ENCODE data around the gene SETDB2.

SETDB2 gene

DNA sequence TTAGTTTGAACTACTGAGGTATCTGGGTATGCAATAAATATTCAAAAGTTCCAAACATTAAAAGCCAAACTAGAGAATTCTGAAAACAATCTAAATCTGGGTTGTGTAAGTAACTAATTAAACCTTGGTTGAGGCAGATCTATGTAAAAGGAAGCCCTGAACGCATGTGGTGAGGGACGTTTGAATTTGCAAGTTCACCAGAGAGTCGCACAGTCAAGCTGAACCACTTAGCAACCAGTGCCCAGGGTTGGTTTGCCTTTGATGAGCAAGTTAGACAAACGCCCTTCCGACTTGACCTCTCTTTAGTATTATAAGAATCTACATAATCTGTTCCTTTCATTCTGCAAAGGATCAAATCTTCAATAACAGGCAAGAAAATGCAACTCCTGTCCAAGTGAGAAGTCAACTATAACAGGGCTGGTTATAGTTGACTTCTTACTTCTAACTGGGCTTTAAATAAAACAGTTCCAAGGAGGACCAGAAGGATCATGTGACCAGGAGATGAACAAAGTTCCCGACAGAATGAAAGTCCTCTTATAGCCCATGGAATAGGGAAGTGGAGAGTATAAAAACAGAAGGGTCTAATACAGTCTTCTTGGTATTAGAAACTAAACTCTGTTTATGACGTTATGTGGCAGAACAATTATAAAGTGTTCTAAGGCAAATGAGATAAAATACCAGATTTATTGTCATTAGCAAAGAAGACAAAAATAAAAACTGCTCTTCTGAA lies 92.2 kb downstream of the SETDB2 start:
- POLR2A ChIA-PET (ENCODE audit: low non-redundant PET) = no interaction called here
- CTCF ChIA-PET = no interaction called here
- DNase-seq (ENCODE audit: low spot score) = no peak
- no peak overlapping the region for H3K27ac ChIP-seq
- TF ChIP-seq, protein P1, sequence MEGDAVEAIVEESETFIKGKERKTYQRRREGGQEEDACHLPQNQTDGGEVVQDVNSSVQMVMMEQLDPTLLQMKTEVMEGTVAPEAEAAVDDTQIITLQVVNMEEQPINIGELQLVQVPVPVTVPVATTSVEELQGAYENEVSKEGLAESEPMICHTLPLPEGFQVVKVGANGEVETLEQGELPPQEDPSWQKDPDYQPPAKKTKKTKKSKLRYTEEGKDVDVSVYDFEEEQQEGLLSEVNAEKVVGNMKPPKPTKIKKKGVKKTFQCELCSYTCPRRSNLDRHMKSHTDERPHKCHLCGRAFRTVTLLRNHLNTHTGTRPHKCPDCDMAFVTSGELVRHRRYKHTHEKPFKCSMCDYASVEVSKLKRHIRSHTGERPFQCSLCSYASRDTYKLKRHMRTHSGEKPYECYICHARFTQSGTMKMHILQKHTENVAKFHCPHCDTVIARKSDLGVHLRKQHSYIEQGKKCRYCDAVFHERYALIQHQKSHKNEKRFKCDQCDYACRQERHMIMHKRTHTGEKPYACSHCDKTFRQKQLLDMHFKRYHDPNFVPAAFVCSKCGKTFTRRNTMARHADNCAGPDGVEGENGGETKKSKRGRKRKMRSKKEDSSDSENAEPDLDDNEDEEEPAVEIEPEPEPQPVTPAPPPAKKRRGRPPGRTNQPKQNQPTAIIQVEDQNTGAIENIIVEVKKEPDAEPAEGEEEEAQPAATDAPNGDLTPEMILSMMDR (conservative IDR thresholded peaks at IDR 0.05; ENCODE audit: low read depth) = no peak

GRCh38 chr13:49538404-49538803 lies 94.3 kb downstream of the SETDB2 start:
- POLR2A ChIA-PET (ENCODE audit: low non-redundant PET) = no interaction called here
- CTCF ChIA-PET = no interaction called here
- H3K27ac ChIP-seq = no peak overlapping the region
- TF ChIP-seq, protein P1 (conservative IDR thresholded peaks at IDR 0.05; ENCODE audit: low read depth) = no peak
- DNase-seq (ENCODE audit: low spot score) = no peak

DNA sequence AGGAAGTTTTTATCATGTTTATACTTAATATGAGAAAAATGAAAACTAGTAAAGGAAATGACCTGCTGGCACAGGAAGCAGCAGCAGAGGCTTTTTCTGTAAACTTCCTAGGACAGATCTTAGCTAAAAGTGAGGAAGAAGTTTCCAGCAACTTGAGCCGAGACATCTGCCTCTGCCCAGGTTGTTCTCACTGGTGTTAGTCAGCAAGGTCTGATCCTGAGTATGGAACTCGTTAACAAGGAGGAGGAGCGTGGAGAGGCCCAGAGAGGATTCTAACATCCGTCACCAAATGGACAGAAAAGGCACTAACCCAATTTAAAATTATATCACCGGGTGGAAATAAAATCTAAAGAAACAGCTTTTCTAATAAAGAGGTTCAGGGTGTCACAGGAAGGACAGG lies 95.2 kb downstream of the SETDB2 start:
- no peak for DNase-seq (ENCODE audit: low spot score)
- no peak overlapping the region for H3K27ac ChIP-seq
- TF ChIP-seq, protein P1 (conservative IDR thresholded peaks at IDR 0.05; ENCODE audit: low read depth) = no peak
- ChIA-PET CTCF (interaction anchor here (0.6 to 1.0 kb wide), 4 partner anchors 67 to 258 kb away, joined by 3 to 4 read pairs (median 4); no protein-coding TSS in a partner anchor), POLR2A (ENCODE audit: low non-redundant PET) (no interaction called here)

GRCh38 chr13:49539746-49540145 lies 95.7 kb downstream of the SETDB2 start:
- POLR2A ChIA-PET (ENCODE audit: low non-redundant PET) = no interaction called here

DNA sequence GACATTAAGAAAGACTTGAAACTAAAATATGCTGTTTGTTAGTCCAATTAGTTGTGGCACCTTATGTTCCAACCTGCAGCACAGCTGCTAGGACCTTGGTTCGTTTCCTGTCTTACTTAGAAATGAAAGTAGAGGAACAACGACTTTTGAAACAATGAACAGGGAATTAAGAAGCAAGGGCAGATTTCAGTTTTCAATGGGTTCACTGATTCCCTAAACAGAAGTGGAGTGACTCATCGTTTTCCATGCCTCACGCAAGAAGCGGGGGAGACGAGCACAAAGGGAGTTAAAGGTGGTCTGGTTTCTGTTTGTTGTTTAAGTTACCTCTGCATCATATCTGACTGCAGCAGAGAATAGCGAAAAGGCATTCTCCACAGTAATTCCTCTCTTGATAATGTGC lies 96.5 kb downstream of the SETDB2 start:
- no peak for DNase-seq (ENCODE audit: low spot score)
- TF ChIP-seq, protein P1 (conservative IDR thresholded peaks at IDR 0.05; ENCODE audit: low read depth) = no peak
- no peak overlapping the region for H3K27ac ChIP-seq
- ChIA-PET CTCF (interaction anchor here (0.5 to 1.0 kb wide), 2 partner anchors 188 to 189 kb away, joined by 3 to 4 read pairs; no protein-coding TSS in a partner anchor), POLR2A (ENCODE audit: low non-redundant PET) (no interaction called here)

More at GRCh38 chr13:49539746-49540145, 95.7 kb downstream of the SETDB2 start:
- H3K27ac ChIP-seq = no peak overlapping the region
- CTCF ChIA-PET = interaction anchor here (0.6 to 1.0 kb wide), 3 partner anchors 67 to 190 kb away, joined by 3 to 4 read pairs (median 4); no protein-coding TSS in a partner anchor
- no peak for DNase-seq (ENCODE audit: low spot score)
- TF ChIP-seq, protein P1 (conservative IDR thresholded peaks at IDR 0.05; ENCODE audit: low read depth) = no peak

- TF ChIP-seq, protein P1 (conservative IDR thresholded peaks at IDR 0.05; ENCODE audit: low read depth) = no peak
- no peak overlapping the region for H3K27ac ChIP-seq
- DNase-seq (ENCODE audit: low spot score) = no peak
- POLR2A ChIA-PET (ENCODE audit: low non-redundant PET) = no interaction called here
- CTCF ChIA-PET = interaction anchor here (0.6 to 0.8 kb wide), 2 partner anchors 43 to 74 kb away, joined by 3 to 4 read pairs; no protein-coding TSS in a partner anchor
Observed at GRCh38 chr13:49543656-49544055, 99.6 kb downstream of the SETDB2 start.

Measured in RWPE1 (cell line).